Gastrocnemius medialis (tissue), 4 donors: ENCODE results near the gene PRDM16.

Experiments used
- POLR2A ChIP-seq, 2 donors: fragments of 450-650 bp; IDR thresholded peaks; one replicate each; pipeline ENCODE4 v1.6.1; 2017; ENCODE audit warnings: antibody characterized with exemption in 2 of 2, mild to moderate bottlenecking in 2 of 2, moderate library complexity in 2 of 2
- TF ChIP-seq, protein P1 (sequence below), 5 experiments: fragments of 450-650 bp in 3 of 5; fragments of 200-600 bp in 2 of 5; sonication (generic) in 2 of 5; IDR thresholded peaks in 4 of 5; conservative IDR thresholded peaks in 1 of 5; 1 replicate in 4 of 5; 2 replicates in 1 of 5; pipeline ENCODE4 v1.5.1; 2016 to 2019; ENCODE audit warnings: antibody characterized with exemption in 5 of 5, mild to moderate bottlenecking in 3 of 5, moderate library complexity in 3 of 5

DNA sequence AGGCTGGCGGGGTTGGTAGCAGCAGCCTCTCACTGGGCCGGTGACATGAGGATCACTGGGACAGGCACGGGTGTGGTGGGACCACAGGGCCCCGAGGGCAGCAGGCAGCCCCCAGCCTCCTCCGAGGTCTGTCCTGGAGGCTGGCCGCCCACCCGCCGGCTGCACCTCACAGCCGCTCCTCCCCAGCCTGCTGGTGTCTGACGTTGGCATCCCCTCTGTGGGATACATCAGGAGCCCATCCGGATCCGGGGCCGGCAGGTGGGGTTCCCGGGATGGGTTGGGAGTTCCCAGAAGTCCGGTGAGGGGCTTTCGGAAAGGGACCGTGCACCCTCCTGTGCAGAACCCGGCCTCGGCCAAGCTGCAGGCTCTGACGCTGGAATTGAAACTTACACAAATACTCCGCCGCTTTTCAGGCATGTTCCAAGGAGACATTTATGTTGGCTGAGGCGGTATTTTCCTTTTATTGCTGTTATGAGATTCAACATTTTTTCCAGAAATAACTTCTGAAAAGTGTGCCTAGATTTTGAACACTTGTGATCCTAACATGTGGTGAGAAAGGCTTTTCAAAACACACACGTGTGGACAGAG is 243.4 kb downstream of the PRDM16 start:
- TF ChIP-seq, protein P1, sequence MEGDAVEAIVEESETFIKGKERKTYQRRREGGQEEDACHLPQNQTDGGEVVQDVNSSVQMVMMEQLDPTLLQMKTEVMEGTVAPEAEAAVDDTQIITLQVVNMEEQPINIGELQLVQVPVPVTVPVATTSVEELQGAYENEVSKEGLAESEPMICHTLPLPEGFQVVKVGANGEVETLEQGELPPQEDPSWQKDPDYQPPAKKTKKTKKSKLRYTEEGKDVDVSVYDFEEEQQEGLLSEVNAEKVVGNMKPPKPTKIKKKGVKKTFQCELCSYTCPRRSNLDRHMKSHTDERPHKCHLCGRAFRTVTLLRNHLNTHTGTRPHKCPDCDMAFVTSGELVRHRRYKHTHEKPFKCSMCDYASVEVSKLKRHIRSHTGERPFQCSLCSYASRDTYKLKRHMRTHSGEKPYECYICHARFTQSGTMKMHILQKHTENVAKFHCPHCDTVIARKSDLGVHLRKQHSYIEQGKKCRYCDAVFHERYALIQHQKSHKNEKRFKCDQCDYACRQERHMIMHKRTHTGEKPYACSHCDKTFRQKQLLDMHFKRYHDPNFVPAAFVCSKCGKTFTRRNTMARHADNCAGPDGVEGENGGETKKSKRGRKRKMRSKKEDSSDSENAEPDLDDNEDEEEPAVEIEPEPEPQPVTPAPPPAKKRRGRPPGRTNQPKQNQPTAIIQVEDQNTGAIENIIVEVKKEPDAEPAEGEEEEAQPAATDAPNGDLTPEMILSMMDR (IDR thresholded peaks at IDR 0.05 in 4 of 5, conservative IDR thresholded peaks at IDR 0.05 in 1 of 5) = no peak
- TF ChIP-seq POLR2A (IDR thresholded peaks at IDR 0.05) = no peak
